ENCODE results near the gene C1orf105. TPM values are rescaled to one million over a fixed set of nuclear protein-coding genes. Genes with fewer than 3 reads are reported as not detected.
A peak's percentile ranks its signal among the peaks of the same experiment; 100 is the strongest.

C1orf105 gene
- total and polyA plus RNA-seq, 10 of the 15 experiments (the other 5 are each of a cell fraction or from before 2014, with no cell fraction given), result not detected

GRCh38 chr1:172375211-172375631 is 45.3 kb upstream of the C1orf105 start:
- in situ Hi-C loops (cut with MboI), result no loop called here
- Histone ChIP-seq H3K9ac (ENCODE audit: control insufficient read depth, insufficient read depth, low read length) (no peak overlapping the region), H3K4me2 (ENCODE audit: control insufficient read depth, insufficient read depth) (no peak overlapping the region), H4K20me1 (ENCODE audit: control insufficient read depth, insufficient read depth) (no peaks in the 10 kb centered on the region), H3K79me2 (ENCODE audit: control insufficient read depth, insufficient read depth, low read length) (no peaks in the 10 kb centered on the region), H3K9me3 (replicated peaks; ENCODE audit: control insufficient read depth, insufficient read depth, low read length) (peaks cover 2% of the 10 kb centered on the region; the same call in 2 of the 3 replicates), H3K27me3 (replicated peaks in 1 of 2; ENCODE audit: control insufficient read depth in 2 of 2, insufficient read depth in 2 of 2, low read length in 1 of 2) (no peaks in the 10 kb centered on the region), H3K4me1 (ENCODE audit: control insufficient read depth, insufficient read depth, low read length) (peaks cover 8% of the 10 kb centered on the region), H3K4me3 (no peak overlapping the region), H2AFZ (ENCODE audit: control insufficient read depth, low read depth, low read length) (no peak overlapping the region), H3K36me3 (ENCODE audit: control insufficient read depth in 2 of 2, insufficient read depth in 2 of 2, low read length in 1 of 2) (no peaks in the 10 kb centered on the region), H3K27ac (ENCODE audit: control insufficient read depth, insufficient read depth) (no peak overlapping the region)
- DNase-seq (ENCODE audit: low read depth, low spot score) (no peak), ATAC-seq (peak; percentile 61), FAIRE-seq (no peak)
- WGBS (ENCODE audit: insufficient coverage, insufficient replicate concordance, low lambda C conversion rate, missing lambda C conversion rate), result 7% methylated on average over 2 of the region's 2 CpGs
- RAD21 ChIA-PET (ENCODE audit: unreplicated experiment), result interaction anchor here (1.6 to 7.5 kb wide), 6 partner anchors 15 to 36 kb away, joined by 3 to 90 read pairs (median 14); no protein-coding TSS in a partner anchor
- intact Hi-C loops (cut with micrococcal nuclease; ENCODE audit: unreplicated experiment), result no loop called here
- SMC1A ChIA-PET (ENCODE audit: uncharacterized antibody, unreplicated experiment), result interaction anchor here (0.6 to 16.9 kb wide), 5 partner anchors 9 to 876 kb away, joined by 3 to 345 read pairs (median 222); no protein-coding TSS in a partner anchor
- POLR2A ChIA-PET, result interaction anchor here (0.6 to 2.2 kb wide), 4 partner anchors 15 to 36 kb away, joined by 3 to 12 read pairs (median 4); no protein-coding TSS in a partner anchor
- CTCF ChIA-PET, result interaction anchor here (0.7 to 5.3 kb wide), 6 partner anchors 9 to 284 kb away, joined by 3 to 25 read pairs (median 6); no protein-coding TSS in a partner anchor
- TF ChIP-seq PKNOX1 (IDR thresholded peaks at IDR 0.05) (peak; percentile 62; the same call in 1 of the 2 replicates), E2F4 (IDR thresholded peaks at IDR 0.05; ENCODE audit: low read depth, low read length) (no peak), SREBF2 (IDR thresholded peaks at IDR 0.05; ENCODE audit: low read length) (no peak), BMI1 (IDR thresholded peaks at IDR 0.05; ENCODE audit: borderline replicate concordance) (peak; percentile 85), TAF1 (IDR thresholded peaks at IDR 0.05; ENCODE audit: borderline replicate concordance, low read depth, low read length) (no peak), SREBF1 (IDR thresholded peaks at IDR 0.05; ENCODE audit: low read length) (no peak), CUX1 (IDR thresholded peaks at IDR 0.05; ENCODE audit: insufficient replicate concordance, low read depth, low read length) (no peak)
- no TSS peak for BruUV-seq (replicated peaks)

Measured in GM12878 (cell line).